Brain microvascular endothelial cell (primary cell): Measurements from ENCODE around the gene RHO.

ENCODE experiments used
- DNase-seq: peaks from one replicate; pipeline ENCODE4 v3.0.0-alpha.2; 2020
- H3K27ac ChIP-seq: fragments of 250-450 bp; sonication (Bioruptor Pico); 2 replicates; pipeline ENCODE4 v1.5.1; 2020; ENCODE audit warnings: mild to moderate bottlenecking, moderate library complexity
- H3K27me3 ChIP-seq: fragments of 250-450 bp; sonication (Bioruptor Pico); replicated peaks from 2 replicates; pipeline ENCODE4 v1.5.1; 2020; ENCODE audit warnings: mild to moderate bottlenecking
- H3K36me3 ChIP-seq: fragments of 250-450 bp; sonication (Bioruptor Pico); replicated peaks from 2 replicates; pipeline ENCODE4 v1.5.1; 2020; ENCODE audit warnings: mild to moderate bottlenecking
- H3K4me3 ChIP-seq: 2 replicates; pipeline ENCODE4 v1.5.1; 2011; ENCODE audit warnings: low read depth, mild to moderate bottlenecking, control low read depth, low read length, moderate library complexity
- CTCF ChIP-seq: IDR thresholded peaks from 2 replicates; pipeline ENCODE4 v1.5.1; 2011; ENCODE audit warnings: low read depth, mild to moderate bottlenecking, moderate library complexity, low read length, control low read depth, inconsistent platforms; ENCODE audit errors: missing control alignments
- in situ Hi-C: cut with HindIII; loops from 2 replicates; pipeline ENCODE4 v1.10.0; 2017; ENCODE audit warnings: low sequenced_read_pairs, low pct_ligation_motif_present

Gene RHO

GRCh38 chr3:129573493-129573892 is 45.1 kb downstream of the RHO start:
- H3K27me3 ChIP-seq = no peaks in the 10 kb centered on the region
- no peak overlapping the region for H3K27ac ChIP-seq
- H3K4me3 ChIP-seq = no peak overlapping the region
- TF ChIP-seq CTCF = no peak
- in situ Hi-C loops = no loop called here
- peaks cover 69% of the 10 kb centered on the region for H3K36me3 ChIP-seq
- no peak for DNase-seq

- no peaks in the 10 kb centered on the region for H3K27me3 ChIP-seq
- no peak for DNase-seq
- peaks cover 68% of the 10 kb centered on the region for H3K36me3 ChIP-seq
- in situ Hi-C loops = no loop called here
- no peak overlapping the region for H3K27ac ChIP-seq
- no peak overlapping the region for H3K4me3 ChIP-seq
- no peak for TF ChIP-seq CTCF
Measured at GRCh38 chr3:129574206-129574605, 45.8 kb downstream of the RHO start.

GRCh38 chr3:129575233-129575996 is 47.0 kb downstream of the RHO start:
- peak; percentile 40 for TF ChIP-seq CTCF
- no peak for DNase-seq
- Histone ChIP-seq H3K27ac (no peak overlapping the region), H3K27me3 (no peaks in the 10 kb centered on the region), H3K36me3 (peaks cover 55% of the 10 kb centered on the region), H3K4me3 (no peak overlapping the region)
- in situ Hi-C loops = no loop called here

GRCh38 chr3:129575997-129576384 is 47.6 kb downstream of the RHO start:
- H3K4me3 ChIP-seq = no peak overlapping the region
- no peak overlapping the region for H3K27ac ChIP-seq
- no peak for TF ChIP-seq CTCF

GRCh38 chr3:129576514-129577352 is 48.3 kb downstream of the RHO start:
- Histone ChIP-seq H3K4me3 (no peak overlapping the region), H3K27me3 (no peaks in the 10 kb centered on the region), H3K36me3 (peaks cover 53% of the 10 kb centered on the region), H3K27ac (no peak overlapping the region)
- no peak for DNase-seq
- TF ChIP-seq CTCF = no peak
- in situ Hi-C loops = no loop called here

More at GRCh38 chr3:129575997-129576384, 47.6 kb downstream of the RHO start:
- Histone ChIP-seq H3K27me3 (no peaks in the 10 kb centered on the region), H3K36me3 (peaks cover 51% of the 10 kb centered on the region)
- in situ Hi-C loops = no loop called here
- no peak for DNase-seq
